HepG2 (cell line): Measurements from ENCODE around the gene ALOXE3. TPM values are rescaled to one million over a fixed set of nuclear protein-coding genes. Genes with fewer than 3 reads are reported as not detected.

ENCODE experiments used
- PAX8 ChIP-seq: sonication (generic); formaldehyde crosslinking; IDR thresholded peaks from 2 replicates; pipeline ENCODE4 v1.8.0; 2022; ENCODE audit warnings: mild to moderate bottlenecking, missing genetic modification reagents, borderline replicate concordance
- SCMH1 ChIP-seq: sonication (generic); formaldehyde crosslinking; IDR thresholded peaks from 2 replicates; pipeline ENCODE4 v1.9.0; 2021; ENCODE audit warnings: missing genetic modification reagents, mild to moderate bottlenecking, borderline replicate concordance
- SOX13 ChIP-seq, 3 experiments: fragments of 450-650 bp in 1 of 3; sonication (generic) in 1 of 3; formaldehyde crosslinking in 1 of 3; IDR thresholded peaks in 2 of 3; conservative IDR thresholded peaks in 1 of 3; 2 replicates each; pipeline versions ENCODE4 v1.5.0 to v1.6.1; 2016 to 2020; ENCODE audit warnings: antibody characterized with exemption in 1 of 3, mild to moderate bottlenecking in 1 of 3, missing compliant biosample characterization in 1 of 3, missing genetic modification reagents in 1 of 3, moderate library complexity in 1 of 3
- TBX3 ChIP-seq: fragments of 450-650 bp; IDR thresholded peaks from 2 replicates; pipeline ENCODE4 v1.6.1; 2017; ENCODE audit warnings: antibody characterized with exemption, mild to moderate bottlenecking, inconsistent platforms, borderline replicate concordance
- ZNF468 ChIP-seq: sonication (generic); formaldehyde crosslinking; IDR thresholded peaks from 2 replicates; pipeline ENCODE4 v1.8.0; 2022; ENCODE audit warnings: mild to moderate bottlenecking, moderate library complexity, missing genetic modification reagents
- ZNF619 ChIP-seq: sonication (generic); formaldehyde crosslinking; IDR thresholded peaks from 2 replicates; pipeline ENCODE4 v1.4.0; 2020; ENCODE audit warnings: mild to moderate bottlenecking, missing genetic modification reagents
- ZSCAN22 ChIP-seq: sonication (generic); formaldehyde crosslinking; IDR thresholded peaks from 2 replicates; pipeline ENCODE4 v1.4.0; 2020; ENCODE audit warnings: mild to moderate bottlenecking, missing genetic modification reagents
- polyA plus RNA-seq, 8 experiments: library from polyadenylated mRNA; depleted of rRNA in 3 of 8; stranded (reverse) in 7 of 8; unstranded in 1 of 8; fragments of >200 nt; fragmentation: Illumina TruSeq in 4 of 8; extraction: Trizol in 4 of 8; gene quantifications; 2 replicates each; pipeline versions ENCODE4 v1.2.1 to v1.2.3, GENCODE V29; 2011 to 2016; ENCODE audit warnings: low read depth in 4 of 8, missing spikeins in 1 of 8, mixed read lengths in 1 of 8; ENCODE audit not compliant: insufficient read depth in 1 of 8
- total RNA-seq, 5 experiments: library from RNA; depleted of rRNA; stranded (reverse); fragments of >200 nt; fragmentation: Illumina TruSeq; extraction: Trizol; gene quantifications; 2 replicates each; pipeline ENCODE4 v1.2.3, GENCODE V29; 2016; ENCODE audit warnings: low read depth in 1 of 5
- TF ChIP-seq, protein P1 (sequence below): sonication (generic); formaldehyde crosslinking; conservative IDR thresholded peaks from 2 replicates; pipeline ENCODE4 v1.4.0; 2020; ENCODE audit warnings: missing genetic modification reagents
- TF ChIP-seq, protein P2 (sequence below): IDR thresholded peaks from 2 replicates; pipeline ENCODE4 v1.6.1; 2018; ENCODE audit warnings: missing genetic modification reagents, mild to moderate bottlenecking, missing compliant biosample characterization

The ALOXE3 gene
- total and polyA plus RNA-seq, 2 of the 13 experiments (the other 11 are each of a cell fraction or from before 2014, with no cell fraction given): 0.07 TPM; not detected in 1

DNA sequence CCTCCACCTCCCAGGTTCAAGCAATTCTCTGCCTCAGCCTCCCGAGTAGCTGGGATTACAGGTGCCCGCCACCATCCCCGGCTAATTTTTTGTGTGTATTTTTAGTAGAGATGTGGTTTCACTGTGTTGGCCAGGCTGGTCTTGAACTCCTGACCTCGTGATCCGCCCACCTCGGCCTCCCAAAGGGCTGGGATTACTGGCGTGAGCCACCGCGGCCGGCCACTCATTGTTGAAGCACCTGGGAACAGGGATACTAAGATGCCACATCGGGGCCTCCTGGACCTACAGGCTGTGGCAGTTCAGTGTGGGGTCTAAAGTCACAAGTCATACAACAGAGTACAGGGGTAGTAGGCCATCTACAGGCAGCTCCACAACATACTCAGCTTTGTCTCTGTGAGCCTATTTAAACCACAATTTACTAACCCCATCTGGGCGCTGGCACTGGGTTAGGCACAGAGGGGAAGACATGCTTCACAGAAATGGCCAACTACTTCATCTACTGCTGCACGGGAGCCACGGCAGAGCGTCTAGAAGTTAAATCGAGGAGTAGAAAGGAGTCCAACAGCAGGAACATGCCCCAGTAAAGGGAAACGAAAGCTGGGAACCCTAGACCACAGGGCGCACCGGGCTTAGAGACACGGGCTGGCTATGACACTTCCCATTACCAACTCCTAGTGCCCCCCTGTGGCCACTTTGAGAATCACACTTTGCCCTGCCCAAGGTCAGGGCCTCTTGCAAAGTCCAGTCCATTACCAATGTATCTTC lies 40.1 kb upstream of the ALOXE3 start (continued):
- TF ChIP-seq SCMH1 (CRISPR knock-in tag): no peak
- TF ChIP-seq ZSCAN22 (CRISPR knock-in tag): no peak
- no peak for TF ChIP-seq SOX13 (IDR thresholded peaks at IDR 0.05)
- TF ChIP-seq SOX13 (CRISPR knock-in tag; conservative IDR thresholded peaks at IDR 0.05 in 1 of 2, IDR thresholded peaks at IDR 0.05 in 1 of 2): 0 out of 4 replicates have a peak, but pooled peaks of 1 of the 2 experiments have one; percentile 21
- no peak for TF ChIP-seq TBX3
- no peak for TF ChIP-seq ZNF619 (CRISPR knock-in tag)
- TF ChIP-seq, protein P1, sequence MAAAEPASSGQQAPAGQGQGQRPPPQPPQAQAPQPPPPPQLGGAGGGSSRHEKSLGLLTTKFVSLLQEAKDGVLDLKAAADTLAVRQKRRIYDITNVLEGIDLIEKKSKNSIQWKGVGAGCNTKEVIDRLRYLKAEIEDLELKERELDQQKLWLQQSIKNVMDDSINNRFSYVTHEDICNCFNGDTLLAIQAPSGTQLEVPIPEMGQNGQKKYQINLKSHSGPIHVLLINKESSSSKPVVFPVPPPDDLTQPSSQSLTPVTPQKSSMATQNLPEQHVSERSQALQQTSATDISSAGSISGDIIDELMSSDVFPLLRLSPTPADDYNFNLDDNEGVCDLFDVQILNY: no peak
- no peak for TF ChIP-seq PAX8
- TF ChIP-seq, protein P2, sequence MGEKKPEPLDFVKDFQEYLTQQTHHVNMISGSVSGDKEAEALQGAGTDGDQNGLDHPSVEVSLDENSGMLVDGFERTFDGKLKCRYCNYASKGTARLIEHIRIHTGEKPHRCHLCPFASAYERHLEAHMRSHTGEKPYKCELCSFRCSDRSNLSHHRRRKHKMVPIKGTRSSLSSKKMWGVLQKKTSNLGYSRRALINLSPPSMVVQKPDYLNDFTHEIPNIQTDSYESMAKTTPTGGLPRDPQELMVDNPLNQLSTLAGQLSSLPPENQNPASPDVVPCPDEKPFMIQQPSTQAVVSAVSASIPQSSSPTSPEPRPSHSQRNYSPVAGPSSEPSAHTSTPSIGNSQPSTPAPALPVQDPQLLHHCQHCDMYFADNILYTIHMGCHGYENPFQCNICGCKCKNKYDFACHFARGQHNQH (CRISPR knock-in tag): 0 out of 2 replicates have a peak, but pooled peaks have one; percentile 25
- 0 out of 2 replicates have a peak, but pooled peaks have one; percentile 46 for TF ChIP-seq ZNF468
